Chondrocyte (in vitro differentiated cells): Measurements from ENCODE around the gene KLK12. TPM values are rescaled to one million over a fixed set of nuclear protein-coding genes. Genes with fewer than 3 reads are reported as not detected.

Experiments
- DNase-seq: peaks from one replicate; pipeline ENCODE4 v3.0.0; 2021; ENCODE audit warnings: mixed read lengths, low spot score
- H3K27ac Mint-ChIP-seq: one replicate; pipeline ENCODE4 v1.8.0; 2021; ENCODE audit warnings: mild to moderate bottlenecking, moderate library complexity, mixed read lengths; ENCODE audit not compliant: unreplicated experiment
- H3K27me3 Mint-ChIP-seq: 2 replicates; pipeline ENCODE4 v1.8.0; 2021; ENCODE audit warnings: low read depth, mixed read lengths
- H3K36me3 Mint-ChIP-seq: 2 replicates; pipeline ENCODE4 v1.8.0; 2021; ENCODE audit warnings: low read depth, mixed read lengths
- H3K4me1 Mint-ChIP-seq: 2 replicates; pipeline ENCODE4 v1.8.0; 2021; ENCODE audit warnings: low read depth, mild to moderate bottlenecking, mixed read lengths
- H3K4me3 Mint-ChIP-seq: one replicate; pipeline ENCODE4 v1.8.0; 2021; ENCODE audit warnings: mild to moderate bottlenecking, moderate library complexity, mixed read lengths; ENCODE audit not compliant: unreplicated experiment
- H3K9me3 Mint-ChIP-seq: 2 replicates; pipeline ENCODE4 v1.8.0; 2021; ENCODE audit warnings: low read depth, mixed read lengths
- CTCF ChIP-seq: fragments of 200-600 bp; sonication (generic); IDR thresholded peaks from 2 replicates; pipeline ENCODE4 v1.5.0; 2021; ENCODE audit warnings: antibody characterized with exemption, mild to moderate bottlenecking, moderate library complexity
- total RNA-seq: library from RNA; stranded (reverse); gene quantifications from 3 replicates; pipeline ENCODE4 v1.2.1, GENCODE V29; 2021

The KLK12 gene
- total RNA-seq, 1 donor from 2014 or later = not detected

- no peaks in the 10 kb centered on the region for H3K9me3 Mint-ChIP-seq
- no peak for DNase-seq
- H3K36me3 Mint-ChIP-seq = peaks cover 2% of the 10 kb centered on the region
- H3K4me3 Mint-ChIP-seq = no peak overlapping the region
- peaks cover 60% of the 10 kb centered on the region for H3K27me3 Mint-ChIP-seq
- TF ChIP-seq CTCF = no peak
- H3K4me1 Mint-ChIP-seq = peaks cover 6% of the 10 kb centered on the region
- no peak overlapping the region for H3K27ac Mint-ChIP-seq
Measured at GRCh38 chr19:51018745-51019543, 15.9 kb downstream of the KLK12 start.

GRCh38 chr19:51016798-51017683 is 17.8 kb downstream of the KLK12 start:
- Mint-ChIP-seq H3K27ac (no peak overlapping the region), H3K36me3 (peaks cover 2% of the 10 kb centered on the region), H3K9me3 (no peaks in the 10 kb centered on the region), H3K4me3 (peak overlapping the region; percentile 53), H3K4me1 (peaks cover 6% of the 10 kb centered on the region), H3K27me3 (peaks cover 52% of the 10 kb centered on the region)
- peak; percentile 56 for TF ChIP-seq CTCF
- no peak for DNase-seq

- no peak for TF ChIP-seq CTCF
- Mint-ChIP-seq H3K27ac (no peak overlapping the region), H3K36me3 (peaks cover 2% of the 10 kb centered on the region), H3K4me3 (no peak overlapping the region), H3K27me3 (peaks cover 53% of the 10 kb centered on the region), H3K4me1 (peaks cover 6% of the 10 kb centered on the region), H3K9me3 (no peaks in the 10 kb centered on the region)
- no peak for DNase-seq
Measured at GRCh38 chr19:51015691-51016267, 19.0 kb downstream of the KLK12 start.

GRCh38 chr19:51014242-51014641 is 20.6 kb downstream of the KLK12 start:
- TF ChIP-seq CTCF = no peak
- Mint-ChIP-seq H3K4me1 (peaks cover 6% of the 10 kb centered on the region), H3K4me3 (no peak overlapping the region), H3K9me3 (no peaks in the 10 kb centered on the region), H3K36me3 (peaks cover 2% of the 10 kb centered on the region), H3K27me3 (peaks cover 55% of the 10 kb centered on the region), H3K27ac (no peak overlapping the region)
- no peak for DNase-seq

- H3K27ac Mint-ChIP-seq = no peak overlapping the region
- peaks cover 6% of the 10 kb centered on the region for H3K4me1 Mint-ChIP-seq
- DNase-seq = no peak
- no peak overlapping the region for H3K4me3 Mint-ChIP-seq
- no peak for TF ChIP-seq CTCF
- H3K9me3 Mint-ChIP-seq = no peaks in the 10 kb centered on the region
- H3K36me3 Mint-ChIP-seq = no peaks in the 10 kb centered on the region
- H3K27me3 Mint-ChIP-seq = peaks cover 50% of the 10 kb centered on the region
Measured at GRCh38 chr19:51012661-51013190, 22.1 kb downstream of the KLK12 start.
